A204.1 (cell line): ENCODE data around the gene BACH2.
"Not testable (repeated sequence)": the region's sequence is repeated elsewhere in the genome, so short reads cannot be mapped to it uniquely, and the experiment has no call there.

Experiments used
- FAIRE-seq: peaks from 2 replicates; lab custom pipeline; 2012; peaks lifted over from hg19 to GRCh38; lab: Jason Lieb, UNC

The BACH2 gene

GRCh38 chr6:90212274-90212673 lies 84.4 kb downstream of the BACH2 start:
- no peak for FAIRE-seq

- FAIRE-seq = no peak
Measured at GRCh38 chr6:90209527-90209926, 87.1 kb downstream of the BACH2 start.

DNA sequence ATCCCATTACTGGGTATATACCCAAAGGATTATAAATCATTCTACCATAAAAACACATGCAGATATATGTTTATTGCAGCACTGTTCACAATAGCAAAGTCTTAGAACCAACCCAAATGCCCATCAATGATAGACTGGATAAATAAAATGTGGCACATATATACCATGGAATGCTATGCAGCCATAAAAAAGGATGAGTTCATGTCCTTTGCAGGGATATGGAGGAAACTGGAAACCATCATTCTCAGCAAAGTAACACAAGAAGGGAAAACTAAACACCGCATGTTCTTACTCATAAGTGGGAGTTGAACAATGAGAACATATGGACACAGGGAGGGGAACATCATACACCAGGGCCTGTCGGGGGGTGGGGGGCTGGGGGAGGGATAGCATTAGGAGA lies 88.0 kb downstream of the BACH2 start:
- not testable (repeated sequence) for FAIRE-seq

DNA sequence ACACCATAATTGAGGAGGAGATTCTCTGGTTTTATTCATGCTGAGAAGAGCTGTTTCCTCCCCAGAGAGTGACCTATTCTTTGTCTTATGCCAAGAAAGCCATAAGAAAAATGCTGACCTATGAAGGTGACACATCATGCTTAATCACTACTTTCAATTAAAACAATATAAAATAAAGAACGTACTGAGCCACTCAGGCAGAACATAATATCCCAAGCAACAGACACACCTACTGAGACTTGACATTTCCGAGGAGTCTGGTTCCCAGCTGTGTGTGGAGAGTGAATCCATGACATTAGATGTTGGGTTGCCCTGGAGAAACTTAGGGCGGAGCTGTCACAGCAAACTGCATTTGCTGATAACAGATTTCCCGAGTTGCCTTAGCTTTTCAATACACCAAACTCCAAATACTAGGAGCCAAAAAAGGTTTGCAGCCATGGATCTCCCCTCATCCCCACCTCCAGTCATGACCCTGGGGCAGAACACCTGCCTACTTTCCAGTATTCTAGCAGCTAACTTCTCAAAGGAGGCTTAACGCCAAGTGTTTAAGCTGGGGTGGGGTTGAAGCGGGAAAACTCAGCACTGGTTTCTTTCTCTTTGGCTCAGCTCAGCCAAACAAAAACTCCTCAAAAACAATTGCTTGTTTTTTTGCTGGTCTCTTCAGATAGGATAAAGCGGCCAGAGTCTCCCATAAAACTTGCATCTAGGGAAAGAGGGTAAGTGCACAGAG lies 92.2 kb downstream of the BACH2 start:
- FAIRE-seq = no peak

DNA sequence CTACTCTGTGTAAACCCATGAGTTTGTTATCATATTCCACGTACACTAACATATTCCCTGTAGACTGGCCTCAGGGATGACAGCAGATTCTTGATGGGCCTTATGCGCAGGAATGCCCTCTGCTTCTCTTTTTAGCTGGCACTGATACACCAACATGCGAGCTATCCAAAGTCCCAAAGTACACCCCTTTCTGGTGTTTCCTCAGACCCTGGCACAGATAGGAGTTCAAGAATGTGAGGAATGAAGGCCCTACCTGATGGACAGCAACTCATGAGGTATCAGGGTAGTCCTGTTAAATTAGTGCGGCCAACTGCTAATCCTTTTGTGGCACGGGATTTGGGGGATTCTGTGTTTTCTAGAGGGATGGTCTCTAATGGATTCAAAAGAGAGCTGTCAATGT lies 93.0 kb downstream of the BACH2 start:
- no peak for FAIRE-seq

DNA sequence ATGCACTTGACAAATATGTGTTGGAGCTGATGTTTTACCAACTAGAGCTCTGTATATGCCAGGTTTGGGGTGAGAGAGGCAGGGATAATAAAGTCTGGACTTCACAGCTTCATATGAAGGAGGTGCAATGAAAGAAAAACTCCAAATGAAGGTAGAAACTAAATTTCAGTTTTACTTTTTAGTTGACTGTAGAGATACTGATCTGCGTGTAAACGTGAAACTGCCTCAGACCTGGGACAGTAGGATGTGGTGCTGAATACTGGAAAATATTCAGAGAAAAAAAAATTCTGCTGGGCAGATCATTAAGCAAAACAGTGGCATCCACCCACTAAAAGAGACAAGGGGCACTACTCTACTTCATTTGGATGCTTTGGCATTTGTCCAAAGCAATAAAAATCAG lies 94.5 kb downstream of the BACH2 start:
- no peak for FAIRE-seq

GRCh38 chr6:90199900-90200299 lies 96.7 kb downstream of the BACH2 start:
- no peak for FAIRE-seq

- no peak for FAIRE-seq
Measured at GRCh38 chr6:90198758-90199425, 97.8 kb downstream of the BACH2 start.

- FAIRE-seq = no peak
Measured at GRCh38 chr6:90197854-90198496, 98.7 kb downstream of the BACH2 start.

DNA sequence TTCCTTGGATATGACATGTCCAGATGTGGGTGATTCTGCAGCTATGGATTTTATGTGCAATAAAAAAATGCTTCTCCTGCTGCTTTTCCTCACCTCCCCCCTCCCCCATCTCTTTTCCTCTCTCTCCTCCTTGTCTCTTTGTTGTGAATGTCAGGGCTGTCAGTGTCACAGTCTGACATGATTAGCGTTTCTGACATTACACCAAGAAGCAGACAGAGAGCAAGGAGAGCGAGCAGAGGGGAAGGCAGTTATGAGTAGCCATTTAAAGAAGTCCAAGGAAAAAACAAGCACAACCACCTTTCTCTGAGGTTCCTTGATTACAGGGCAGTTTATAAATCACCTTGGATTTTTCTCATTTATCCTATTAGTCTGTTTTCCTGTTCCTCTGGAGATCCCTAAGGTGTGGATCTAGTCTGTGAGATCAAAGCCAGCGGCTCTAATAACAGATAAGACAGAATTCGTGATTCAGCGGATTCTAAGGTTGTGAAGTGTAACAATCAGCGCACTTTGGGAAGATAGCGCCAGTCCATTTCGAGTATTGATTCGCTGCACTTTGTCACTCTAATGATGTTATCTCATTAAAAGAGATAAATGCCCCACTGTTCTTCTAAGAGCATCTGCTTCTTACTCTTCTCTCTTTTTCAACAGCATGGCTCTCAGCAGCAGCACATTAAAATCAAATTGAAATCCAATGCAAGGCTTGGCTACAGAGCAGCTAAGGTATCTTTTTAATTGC lies 101.4 kb downstream of the BACH2 start:
- FAIRE-seq = no peak

DNA sequence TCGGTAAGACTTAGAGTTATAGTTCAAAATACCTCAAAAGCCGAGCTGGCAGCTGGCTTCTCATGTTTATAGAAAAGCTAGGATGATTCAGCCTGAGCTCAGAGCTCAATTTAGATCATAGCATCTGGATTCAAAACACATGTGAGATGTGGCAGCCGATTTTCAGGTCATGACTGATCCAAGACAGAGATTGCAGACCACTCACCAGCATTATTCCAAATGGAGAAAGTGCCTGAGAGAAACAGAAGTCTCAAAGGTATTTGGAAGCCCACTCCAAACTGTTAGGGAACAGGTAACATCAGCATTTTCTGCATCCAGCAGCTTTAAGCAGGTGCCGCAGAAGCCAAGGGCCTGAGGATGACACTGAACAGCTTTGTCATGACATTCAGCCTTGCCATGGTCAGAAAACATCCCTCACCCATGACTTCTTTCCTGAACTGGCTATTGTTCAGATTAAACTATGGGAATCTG lies 102.2 kb downstream of the BACH2 start:
- no peak for FAIRE-seq

- no peak for FAIRE-seq
Measured at GRCh38 chr6:90193359-90193758, 103.3 kb downstream of the BACH2 start.

GRCh38 chr6:90192857-90193256 lies 103.8 kb downstream of the BACH2 start:
- no peak for FAIRE-seq

DNA sequence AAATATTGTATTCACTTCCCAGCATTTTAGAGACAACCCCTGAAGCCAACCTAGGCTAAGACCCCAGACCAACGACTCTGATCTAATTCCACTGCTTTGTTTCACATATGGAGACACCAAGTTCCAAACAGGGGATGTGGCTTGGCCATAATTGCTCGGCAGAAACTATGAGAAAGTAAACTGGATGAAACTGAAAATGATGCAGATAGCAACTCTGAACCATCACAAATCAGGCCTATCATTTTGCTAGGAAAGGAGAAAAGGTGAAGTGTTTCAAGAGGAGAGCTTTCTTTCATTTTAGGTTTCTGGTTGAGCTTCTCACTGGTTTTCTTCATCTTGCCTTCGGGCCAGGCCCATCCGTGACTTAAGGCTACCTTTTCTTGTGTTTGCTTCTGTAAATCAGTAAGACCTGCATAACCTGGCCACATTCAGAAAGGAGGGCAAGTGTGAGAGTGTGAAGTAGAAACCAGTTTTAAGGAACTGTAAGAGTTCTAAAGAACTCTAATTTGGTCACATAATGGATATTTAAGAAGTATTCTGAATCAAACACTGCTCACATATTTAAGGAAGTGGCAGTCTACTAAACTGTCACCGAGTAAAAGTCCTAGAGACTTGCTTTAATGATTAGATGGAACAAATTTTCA lies 105.8 kb downstream of the BACH2 start:
- FAIRE-seq = no peak

- FAIRE-seq = no peak
Measured at GRCh38 chr6:90190131-90190530, 106.5 kb downstream of the BACH2 start.

- FAIRE-seq = no peak
Measured at GRCh38 chr6:90187437-90188121, 109.1 kb downstream of the BACH2 start.

GRCh38 chr6:90186637-90187371 lies 109.8 kb downstream of the BACH2 start:
- FAIRE-seq = no peak

DNA sequence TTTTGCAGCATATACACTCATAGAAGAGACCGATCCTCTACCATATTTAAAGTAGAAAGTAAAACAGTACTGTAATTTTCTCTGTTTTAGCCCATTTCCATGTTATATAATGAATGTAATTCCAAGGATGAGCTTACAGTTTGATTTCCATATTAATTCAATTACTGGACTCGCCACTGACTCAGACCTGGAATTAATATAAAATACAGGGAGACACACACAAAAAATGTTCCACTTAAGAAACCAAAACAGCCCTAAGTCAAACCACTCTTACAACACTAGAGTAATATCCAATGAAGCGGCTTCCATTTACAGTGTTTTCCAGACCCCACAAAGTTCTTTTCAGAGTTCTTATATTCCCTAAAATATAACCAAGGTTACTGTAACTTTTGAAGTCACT lies 110.6 kb downstream of the BACH2 start:
- no peak for FAIRE-seq

- no peak for FAIRE-seq
Measured at GRCh38 chr6:90184334-90185298, 112.0 kb downstream of the BACH2 start.
